GM21360 (cell line): ENCODE measurements around the gene KIAA0513.
"Not testable (repeated sequence)": the region's sequence is repeated elsewhere in the genome, so short reads cannot be mapped to it uniquely, and the experiment has no call there.

Experiments used
- ATAC-seq: cut with Tn5 transposase; IDR thresholded peaks from one replicate; pipeline ENCODE4 v1.9.1; 2021; ENCODE audit warnings: mild to moderate bottlenecking, moderate library complexity; ENCODE audit not compliant: unreplicated experiment

The KIAA0513 gene

DNA sequence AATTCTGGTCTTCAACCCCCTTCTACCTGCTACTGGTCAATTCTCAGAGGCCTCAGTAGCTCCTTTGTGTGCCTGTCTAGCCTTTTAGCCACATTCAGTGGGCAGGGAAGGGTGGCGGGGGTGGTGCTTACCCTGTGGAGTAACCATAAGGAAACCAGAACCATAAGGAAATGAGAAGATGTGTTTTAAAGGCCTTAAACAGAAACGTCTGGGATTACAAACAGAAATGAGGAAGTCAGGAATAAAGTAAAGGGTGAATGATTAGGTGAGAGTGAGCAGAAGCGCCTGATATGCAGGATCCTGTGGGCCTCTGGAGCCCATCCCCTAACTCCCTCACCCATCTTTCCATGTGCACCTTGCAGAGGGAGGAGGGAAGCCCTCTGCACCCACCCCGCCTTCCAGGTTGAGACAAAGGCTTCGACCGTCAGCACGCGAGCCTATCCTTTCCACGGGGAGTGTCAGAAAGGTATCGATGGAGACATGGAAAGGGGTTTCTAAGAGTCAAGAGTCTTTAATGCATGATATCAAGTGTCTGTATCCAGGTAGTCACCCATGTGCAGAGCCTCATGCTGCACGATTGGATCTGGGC, 20.4 kb downstream of the KIAA0513 start:
- no peak for ATAC-seq

DNA sequence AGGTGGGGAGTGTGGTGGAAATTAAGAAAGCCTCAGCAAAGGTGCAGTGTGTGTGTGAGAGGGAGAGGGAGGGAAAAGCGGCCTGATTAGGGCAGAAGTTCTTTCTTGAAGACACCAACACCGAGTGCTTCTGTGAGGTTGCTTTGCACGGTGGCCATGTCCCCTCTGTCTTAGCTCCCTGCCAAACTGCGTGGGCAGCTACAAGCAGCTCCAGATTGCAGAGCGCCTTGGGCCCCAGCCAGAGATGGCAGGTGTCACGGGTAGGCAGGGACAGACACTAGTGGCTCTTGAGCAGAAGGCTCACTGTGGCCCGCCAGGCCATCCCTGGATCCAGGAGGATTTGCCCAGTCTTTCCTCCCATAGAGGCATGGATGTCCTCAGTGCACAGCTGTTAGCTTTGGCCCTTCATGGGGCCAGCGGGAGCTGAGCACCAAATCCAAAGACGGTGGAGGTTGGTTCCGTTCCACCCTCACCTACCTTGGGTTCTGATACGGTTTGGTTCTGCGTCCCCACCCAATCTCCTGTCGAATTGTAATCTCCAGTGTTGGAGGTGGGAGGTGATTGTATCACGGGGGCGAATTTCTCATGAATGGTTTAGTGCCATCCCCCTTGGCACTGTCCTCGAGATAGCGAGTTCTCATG, 21.4 kb downstream of the KIAA0513 start:
- ATAC-seq: no peak

DNA sequence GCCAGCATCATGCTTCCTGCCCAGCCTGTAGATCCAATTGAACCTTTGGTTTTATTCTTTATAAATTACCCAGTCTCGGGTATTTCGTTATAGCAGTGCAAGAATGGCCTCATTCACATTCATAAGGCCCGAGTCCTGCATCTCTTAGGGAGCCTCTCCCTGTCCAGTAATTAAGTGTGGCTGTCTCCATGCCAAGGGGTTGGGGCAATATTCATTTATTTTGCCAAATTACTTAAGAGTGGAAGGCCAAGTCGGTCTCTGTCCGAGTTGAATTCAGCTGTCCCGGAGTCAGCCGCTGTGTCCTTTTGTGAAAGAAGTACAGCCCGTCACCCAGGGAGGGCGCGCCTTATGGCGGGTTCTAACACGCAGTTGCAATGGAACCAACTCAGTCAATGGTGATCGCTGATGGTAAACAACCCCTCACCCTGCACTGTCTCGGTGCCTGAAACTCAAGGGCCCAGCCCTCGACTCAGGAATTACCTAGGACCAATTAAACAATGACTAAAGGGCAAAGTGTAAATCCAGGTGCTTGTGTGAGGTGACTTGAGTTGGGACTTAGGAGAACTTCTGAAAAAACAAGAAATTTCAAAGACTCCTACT, 22.2 kb downstream of the KIAA0513 start:
- ATAC-seq: no peak

DNA sequence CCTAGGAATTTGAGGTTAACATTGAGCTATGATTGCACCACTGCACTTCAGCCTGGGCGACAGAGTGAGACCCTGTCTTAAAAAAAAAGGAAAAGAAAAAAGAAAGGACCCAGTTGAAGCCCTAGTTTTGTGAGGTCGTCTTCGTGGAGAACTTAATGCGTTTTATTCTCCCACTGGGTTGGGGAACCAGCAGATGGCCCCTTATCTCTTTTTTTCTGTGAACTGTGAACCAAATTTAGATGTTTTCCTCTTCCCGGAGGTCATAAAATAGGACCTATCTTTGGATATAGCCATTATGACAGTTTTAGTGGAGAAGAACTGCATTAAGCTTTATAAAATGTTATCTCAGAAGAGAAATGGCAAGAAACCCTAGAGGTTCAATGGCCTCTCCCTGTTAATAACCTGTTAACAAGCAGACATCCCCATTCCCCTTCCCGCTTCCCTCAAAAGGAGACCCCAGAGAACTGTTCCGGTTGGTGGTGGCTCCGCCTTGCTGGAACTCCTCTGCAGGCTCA, 23.5 kb downstream of the KIAA0513 start:
- no peak for ATAC-seq

DNA sequence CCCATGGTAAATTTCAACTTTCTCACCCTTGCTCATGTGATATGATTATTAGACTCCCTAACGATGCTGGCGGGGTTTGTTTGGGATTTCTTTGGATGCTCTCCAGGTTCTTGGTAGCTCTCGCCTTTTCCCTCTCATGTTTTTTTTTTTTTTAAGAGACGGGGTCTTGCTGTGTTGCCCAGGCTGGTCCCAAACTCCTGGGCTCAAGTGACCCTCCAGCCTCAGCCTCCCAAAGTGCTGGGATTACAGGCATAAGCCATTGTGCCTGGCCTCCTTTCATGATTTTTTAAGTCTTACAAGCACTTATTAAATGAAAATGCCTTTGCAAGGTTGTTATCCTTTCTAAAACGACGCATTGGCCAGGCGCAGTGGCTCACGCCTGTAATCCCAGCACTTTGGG, 24.1 kb downstream of the KIAA0513 start:
- no peak for ATAC-seq

DNA sequence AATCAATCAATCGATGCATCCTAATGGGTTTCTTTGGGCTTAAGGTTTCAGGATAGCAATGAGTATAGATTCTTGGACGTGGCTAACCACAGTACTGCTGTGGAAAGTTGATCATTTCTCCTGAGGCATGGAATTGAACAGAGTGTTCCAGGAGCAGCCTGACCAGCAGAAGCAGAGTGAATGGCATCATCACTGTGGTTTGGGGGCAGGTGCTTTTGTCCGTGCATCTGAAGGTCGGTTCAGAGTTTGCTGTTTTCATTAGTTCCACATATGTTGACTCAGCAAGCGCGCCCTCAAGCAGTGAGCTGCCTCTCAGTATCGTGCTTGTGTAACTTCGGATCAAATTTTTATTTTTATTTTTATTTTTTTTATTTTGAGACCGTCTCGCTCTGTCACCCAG, 24.9 kb downstream of the KIAA0513 start:
- ATAC-seq: no peak

DNA sequence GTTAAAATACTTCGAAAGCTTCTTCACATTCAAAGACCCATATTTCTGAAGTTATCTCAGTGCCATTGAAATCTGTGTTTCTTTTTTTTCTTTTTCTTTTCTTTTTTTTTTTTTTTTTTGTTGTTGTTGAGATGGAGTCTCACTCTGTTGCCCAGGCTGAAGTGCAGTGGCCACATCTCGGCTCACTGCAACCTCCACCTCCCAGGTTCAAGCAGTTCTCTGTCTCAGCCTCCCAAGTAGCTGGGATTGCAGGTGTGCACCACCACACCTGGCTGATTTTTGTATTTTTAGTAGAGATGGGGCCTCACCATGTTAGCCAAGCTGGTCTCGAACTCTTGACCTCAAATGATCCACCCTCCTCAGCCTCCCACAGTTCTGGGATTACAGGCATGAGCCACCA, 26.7 kb downstream of the KIAA0513 start:
- not testable (repeated sequence) for ATAC-seq

DNA sequence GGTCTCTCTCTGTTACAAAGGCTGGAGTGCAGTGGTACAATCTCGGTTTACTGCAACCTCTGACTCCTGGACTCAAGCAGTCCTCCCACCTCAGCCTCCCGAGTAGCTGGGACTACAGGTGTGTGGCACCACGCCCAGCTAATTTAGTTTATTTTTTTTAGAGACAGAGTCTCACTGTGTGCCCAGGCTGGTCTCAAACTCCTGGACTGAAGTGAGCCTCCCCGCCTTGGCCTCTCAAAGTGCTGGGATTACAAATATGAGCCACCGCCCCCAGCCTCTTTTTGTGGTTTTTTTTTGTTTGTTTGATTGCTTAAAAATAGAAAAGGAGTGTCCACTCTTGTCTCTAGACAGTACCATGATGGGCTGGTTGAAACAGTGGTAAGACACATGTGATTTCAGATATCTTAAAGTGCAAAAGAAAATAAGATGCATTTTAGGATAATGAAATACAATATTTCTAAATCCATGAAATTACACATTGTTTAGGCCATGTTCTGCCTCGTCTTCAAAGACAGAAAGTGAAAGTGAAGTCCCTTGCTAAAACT, 27.4 kb downstream of the KIAA0513 start:
- ATAC-seq: no peak

DNA sequence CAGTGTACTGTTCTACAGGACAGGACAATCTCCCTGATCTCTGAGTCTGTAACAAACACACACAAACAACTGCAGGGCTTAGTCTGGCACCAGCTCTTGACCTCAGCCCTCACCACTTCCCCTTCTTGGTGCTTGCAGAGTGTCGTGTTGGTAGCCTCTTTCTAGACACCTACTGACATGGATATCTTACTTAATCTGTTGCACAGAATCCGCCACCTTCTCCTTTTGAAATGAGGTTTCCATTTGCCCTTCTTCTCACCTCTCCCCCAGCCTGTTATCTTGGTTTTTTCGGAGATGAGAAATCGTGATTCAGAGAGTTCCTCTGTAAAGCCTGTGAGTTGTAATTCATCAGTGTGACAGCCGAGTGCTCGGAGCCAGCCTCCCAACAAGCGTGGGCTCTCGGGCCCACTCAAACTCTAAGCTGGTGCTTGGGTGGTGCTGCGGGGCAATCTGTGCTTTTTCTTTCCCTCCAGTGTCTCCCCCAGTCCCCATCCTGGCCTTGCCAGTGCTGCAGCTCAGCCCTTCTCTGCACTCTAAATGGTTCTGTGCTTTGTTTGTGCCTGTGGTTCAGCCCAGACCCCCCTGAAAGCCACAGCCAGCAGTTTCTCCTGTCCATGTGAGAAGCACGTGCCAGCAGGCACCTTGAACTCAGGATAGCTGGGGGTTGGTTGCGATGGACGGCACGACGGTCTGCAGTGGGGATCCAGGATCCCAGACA, 28.1 kb downstream of the KIAA0513 start:
- ATAC-seq: peak; percentile 92

DNA sequence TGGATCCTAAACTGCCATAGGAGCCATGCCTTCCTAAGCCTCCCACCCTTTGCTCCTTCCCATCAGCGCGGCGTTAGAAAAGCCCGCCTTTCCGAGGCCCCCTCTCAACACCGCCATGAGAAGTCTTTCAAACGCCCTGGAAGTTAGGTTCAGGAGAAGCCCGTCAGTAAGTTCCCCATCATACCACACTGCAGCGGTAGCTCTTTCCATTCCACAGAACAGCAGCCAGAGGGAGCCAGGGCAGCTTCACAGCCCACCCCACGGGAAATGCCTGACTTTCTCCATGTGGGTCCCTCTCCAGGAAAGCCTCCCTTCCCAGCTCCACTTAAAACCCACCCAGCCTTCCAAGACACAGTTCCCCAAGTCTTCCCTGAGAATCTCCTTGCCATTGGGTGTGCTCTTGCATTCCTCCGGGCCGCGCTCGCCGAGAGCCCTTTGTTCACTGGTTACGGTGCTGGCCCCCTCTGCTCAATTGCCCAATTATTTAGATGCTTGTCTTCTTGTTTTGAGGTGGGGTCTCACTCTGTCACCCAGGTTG, 28.7 kb downstream of the KIAA0513 start:
- no peak for ATAC-seq

DNA sequence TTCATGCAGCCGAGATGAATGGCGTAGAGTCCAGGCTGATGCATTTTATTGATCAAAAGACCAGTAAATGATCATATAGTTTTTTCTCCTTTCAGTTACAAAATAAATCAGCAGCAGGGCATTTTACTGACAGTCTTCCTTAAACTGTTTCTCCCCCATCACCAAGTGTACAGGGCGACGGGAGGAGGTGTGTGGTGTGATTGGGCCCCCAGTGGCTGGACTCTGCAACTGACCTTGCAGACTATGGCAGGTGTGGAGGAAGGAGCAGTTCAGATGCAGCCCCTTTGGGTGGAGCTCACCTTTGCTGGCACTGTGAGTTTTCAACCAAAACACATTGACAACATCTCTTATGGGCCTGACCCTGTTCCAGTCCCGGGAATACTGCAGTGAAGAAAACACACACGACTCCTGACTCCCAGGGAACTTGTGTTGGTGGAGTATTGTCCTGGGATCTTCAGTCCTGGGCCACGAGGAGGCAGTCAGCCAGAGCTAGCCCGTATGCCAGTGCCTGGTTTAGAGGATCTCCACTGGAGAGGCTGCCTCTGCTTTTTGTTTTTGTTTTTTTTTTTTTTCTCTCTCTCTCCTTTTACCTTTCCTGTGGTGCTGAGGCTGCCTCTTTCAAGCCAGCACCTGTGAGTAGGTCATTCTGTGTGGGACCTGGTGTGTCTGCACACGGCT, 29.8 kb downstream of the KIAA0513 start:
- ATAC-seq: no peak

DNA sequence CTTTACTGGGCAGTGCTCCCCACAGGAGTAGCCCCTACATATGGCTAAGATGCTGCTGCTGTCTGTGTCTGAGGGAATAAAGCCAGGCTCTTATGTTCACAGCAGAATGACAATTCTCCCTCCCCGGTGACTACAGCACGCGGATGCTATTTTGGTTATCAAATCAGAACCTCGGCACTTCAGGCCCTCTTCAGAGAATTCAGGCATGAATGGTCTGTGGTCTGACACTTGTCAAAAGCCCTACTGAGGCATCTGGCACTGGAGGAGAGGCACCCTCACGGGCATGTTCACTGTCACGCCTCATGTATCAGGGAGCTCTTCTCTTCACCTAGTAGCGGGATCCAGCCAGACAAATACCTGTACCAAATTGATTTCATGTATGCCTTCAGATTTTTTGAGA, 30.4 kb downstream of the KIAA0513 start:
- ATAC-seq: no peak

DNA sequence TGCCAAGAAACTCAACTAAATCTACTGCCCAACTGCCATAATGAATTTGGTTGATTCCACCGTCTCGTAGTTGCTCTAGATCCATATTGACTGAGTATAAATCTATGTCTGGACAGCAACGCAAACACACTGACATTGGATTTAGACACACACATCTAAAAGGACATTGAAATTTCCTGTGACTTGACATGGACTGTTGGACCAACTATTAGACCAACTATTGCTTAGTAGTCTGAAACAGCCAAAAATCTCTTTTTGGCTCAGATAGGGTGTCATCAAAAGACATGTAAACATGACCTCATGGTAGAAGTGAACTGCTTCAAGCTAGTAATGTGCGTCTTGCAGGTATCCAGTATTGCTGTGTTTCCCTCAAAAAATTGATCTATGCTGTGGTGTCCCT, 31.3 kb downstream of the KIAA0513 start:
- ATAC-seq: no peak

DNA sequence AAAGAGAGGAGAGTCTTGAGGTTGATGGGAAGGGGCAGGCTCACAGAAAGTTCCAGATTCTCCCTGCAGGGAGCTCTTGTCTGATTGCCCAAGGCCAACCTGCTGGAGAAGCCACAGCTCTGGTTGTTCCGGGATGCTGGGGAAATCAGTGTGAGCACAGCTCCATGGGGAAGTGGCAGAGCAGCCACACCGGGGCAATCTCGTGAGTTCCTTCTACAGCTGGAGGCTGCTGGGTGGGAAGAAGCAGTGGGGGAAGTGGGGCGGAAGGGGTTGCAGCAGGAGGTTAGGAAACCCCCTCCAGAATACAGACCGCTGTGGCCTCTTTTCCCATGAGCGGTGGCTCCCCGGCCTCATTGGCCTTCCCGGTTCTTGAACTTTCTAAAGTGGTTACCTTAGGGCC, 34.0 kb downstream of the KIAA0513 start:
- ATAC-seq: no peak

DNA sequence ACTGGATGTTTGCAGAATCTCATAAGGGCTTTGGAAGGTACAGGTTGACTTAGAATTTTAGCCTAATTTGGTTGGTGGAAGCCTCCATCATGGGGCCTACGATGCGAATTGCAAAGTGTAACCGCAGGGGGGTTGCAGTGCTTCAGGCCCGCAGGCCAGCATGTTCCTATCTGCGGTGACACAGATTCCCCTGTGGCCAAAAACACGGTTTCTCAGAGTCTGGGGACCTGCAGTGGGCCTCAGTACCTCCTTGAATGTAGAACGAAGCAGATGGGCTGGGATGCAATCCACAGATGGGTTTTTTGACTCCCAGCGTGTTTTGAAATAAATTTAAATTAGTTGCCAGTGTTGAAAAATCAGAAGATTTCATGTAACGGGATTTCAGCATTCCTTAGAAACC, 34.7 kb downstream of the KIAA0513 start:
- no peak for ATAC-seq

DNA sequence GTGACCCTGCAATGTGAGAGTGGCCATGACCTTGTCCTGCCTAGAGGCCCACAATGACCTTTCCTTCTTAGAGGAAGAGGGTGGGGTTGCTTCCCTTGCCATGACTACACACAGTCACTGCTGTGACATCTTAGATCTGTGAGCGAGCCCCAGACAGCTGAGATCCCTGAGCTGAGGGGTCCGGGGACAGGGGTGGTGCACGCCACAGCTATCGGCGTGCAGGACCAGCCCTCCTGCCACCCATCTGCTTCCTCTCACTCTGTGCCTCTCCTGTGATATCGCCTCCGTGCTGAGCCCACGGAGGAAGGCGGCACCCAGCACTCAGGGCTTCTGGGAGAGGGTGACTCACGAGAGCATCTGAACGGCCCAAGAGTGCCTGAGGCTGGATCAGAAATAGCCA, 35.2 kb downstream of the KIAA0513 start:
- ATAC-seq: no peak

DNA sequence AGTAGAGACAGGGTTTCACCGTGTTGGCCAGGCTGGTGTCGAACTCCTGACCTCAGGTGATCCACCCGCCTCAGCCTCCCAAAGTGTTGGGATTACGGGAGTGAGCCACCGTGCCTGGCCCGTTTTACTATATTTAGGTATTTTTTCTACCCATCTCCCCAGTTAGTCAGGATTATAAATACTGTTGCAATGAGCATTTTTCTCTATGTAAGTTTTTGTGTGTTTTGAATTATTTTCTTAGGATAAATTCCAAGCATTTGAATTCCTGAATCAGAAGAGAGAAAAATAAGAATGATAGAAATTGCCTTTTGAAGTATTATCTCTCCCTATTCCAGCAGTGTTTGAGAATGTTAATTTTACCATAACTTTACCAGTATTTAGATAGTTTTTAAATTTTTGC, 36.6 kb downstream of the KIAA0513 start:
- no peak for ATAC-seq

DNA sequence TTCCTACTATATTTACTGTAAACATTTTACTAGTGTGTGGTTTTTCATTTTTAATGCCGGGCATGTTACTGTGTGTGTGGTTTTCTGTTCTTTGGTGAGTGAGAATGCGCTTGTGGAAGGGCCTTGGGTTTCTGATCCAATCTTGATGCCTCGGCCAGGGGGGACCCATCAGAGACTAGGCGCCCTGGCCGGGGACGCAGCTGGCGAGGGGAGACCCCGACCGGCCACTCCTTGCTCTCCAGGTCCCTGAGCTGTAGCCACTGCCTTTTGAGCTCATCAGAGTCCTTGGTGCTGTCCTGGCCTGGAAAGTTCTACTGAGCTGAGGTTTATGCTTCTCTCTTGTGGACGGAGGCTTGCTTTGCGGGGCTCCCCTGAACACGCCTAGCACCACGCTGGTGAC, 37.5 kb downstream of the KIAA0513 start:
- ATAC-seq: no peak

DNA sequence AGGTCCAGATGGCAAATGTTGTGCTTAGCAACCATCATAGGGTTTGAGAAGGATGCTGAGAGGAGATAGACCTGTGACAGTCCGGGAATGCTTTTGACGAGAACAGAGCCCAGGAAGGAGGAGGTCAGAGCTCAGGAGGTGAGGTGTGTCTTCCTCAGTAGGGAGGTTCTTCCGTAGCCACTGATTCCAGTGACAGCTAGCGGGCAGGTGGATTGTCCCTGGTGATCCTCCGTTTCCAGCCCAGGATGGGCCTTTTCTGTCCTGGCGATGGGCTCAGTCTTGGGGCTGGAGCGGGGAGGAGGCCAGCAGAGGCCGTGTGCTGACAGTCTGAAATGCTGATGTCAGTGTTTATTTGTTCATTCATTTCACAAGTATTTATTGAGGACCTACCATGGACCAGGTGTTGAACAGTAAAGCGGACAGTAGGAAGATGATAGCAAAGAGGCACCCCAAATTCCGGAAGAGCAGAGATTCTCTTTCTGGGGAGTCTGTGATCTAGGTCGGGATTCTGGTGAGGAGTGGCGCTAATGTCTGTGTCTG, 38.8 kb downstream of the KIAA0513 start:
- ATAC-seq: no peak

DNA sequence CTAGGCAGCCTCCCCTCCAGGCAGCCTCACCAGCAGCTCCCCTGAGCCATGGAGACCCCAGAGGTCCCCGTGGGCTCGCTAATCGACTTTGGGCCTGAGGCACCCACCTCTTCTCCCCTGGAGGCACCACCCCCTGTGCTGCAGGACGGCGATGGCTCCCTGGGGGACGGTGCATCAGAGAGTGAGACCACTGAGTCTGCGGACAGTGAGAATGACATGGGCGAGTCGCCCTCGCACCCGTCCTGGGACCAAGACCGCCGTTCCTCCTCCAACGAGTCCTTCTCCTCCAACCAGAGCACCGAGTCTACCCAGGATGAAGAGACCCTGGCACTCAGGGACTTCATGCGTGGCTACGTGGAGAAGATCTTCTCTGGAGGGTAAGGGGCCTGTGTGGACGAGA, 39.4 kb downstream of the KIAA0513 start:
- ATAC-seq: no peak
